Neutrophil (primary cell): ENCODE measurements around the gene KRT82.

Source experiments
- H3K27ac ChIP-seq: fragments of 200-600 bp; sonication (generic); 2 replicates; pipeline ENCODE4 v1.5.1; 2016; ENCODE audit warnings: mild to moderate bottlenecking, moderate library complexity
- H3K27me3 ChIP-seq: fragments of 200-600 bp; sonication (generic); 2 replicates; pipeline ENCODE4 v1.6.0; 2016; ENCODE audit warnings: mild to moderate bottlenecking
- H3K36me3 ChIP-seq: fragments of 200-600 bp; sonication (generic); 2 replicates; pipeline ENCODE4 v1.5.1; 2017
- H3K4me1 ChIP-seq, 2 experiments: fragments of 200-600 bp in 1 of 2; sonication (generic) in 1 of 2; 1 replicate in 1 of 2; 2 replicates in 1 of 2; pipeline versions ENCODE4 v1.5.1 to v1.6.1; 2013 to 2016; ENCODE audit warnings: low read depth in 1 of 2, low read length in 1 of 2, mild to moderate bottlenecking in 1 of 2, moderate library complexity in 1 of 2; ENCODE audit not compliant: control insufficient read depth in 1 of 2, insufficient read depth in 1 of 2
- H3K4me3 ChIP-seq, 2 experiments: fragments of 200-600 bp in 1 of 2; sonication (generic) in 1 of 2; 1 replicate in 1 of 2; 2 replicates in 1 of 2; pipeline ENCODE4 v1.5.1; 2013 to 2016; ENCODE audit warnings: low read depth in 1 of 2, low read length in 1 of 2, mild to moderate bottlenecking in 1 of 2, moderate library complexity in 1 of 2
- H3K9me3 ChIP-seq: fragments of 200-600 bp; sonication (generic); 2 replicates; pipeline ENCODE4 v1.5.1; 2016
- CTCF ChIP-seq: fragments of 200-600 bp; sonication (generic); IDR thresholded peaks from 2 replicates; pipeline ENCODE4 v1.5.1; 2016; ENCODE audit warnings: antibody characterized with exemption

Gene KRT82

GRCh38 chr12:52441320-52441911 is 35.3 kb upstream of the KRT82 start:
- Histone ChIP-seq H3K4me1 (no peaks in the 10 kb centered on the region), H3K27ac (no peak overlapping the region), H3K4me3 (no peak overlapping the region), H3K27me3 (peaks cover 27% of the 10 kb centered on the region), H3K36me3 (no peaks in the 10 kb centered on the region), H3K9me3 (no peaks in the 10 kb centered on the region)
- no peak for TF ChIP-seq CTCF

- no peak overlapping the region for H3K27ac ChIP-seq
These were observed 34.7 kb upstream of the KRT82 start for GRCh38 chr12:52440821-52441319.

GRCh38 chr12:52439845-52440244 is 33.7 kb upstream of the KRT82 start:
- TF ChIP-seq CTCF, result no peak
- no peak overlapping the region for H3K27ac ChIP-seq
- no peak overlapping the region for H3K4me3 ChIP-seq
- no peaks in the 10 kb centered on the region for H3K4me1 ChIP-seq
- no peaks in the 10 kb centered on the region for H3K36me3 ChIP-seq
- H3K9me3 ChIP-seq, result no peaks in the 10 kb centered on the region
- peaks cover 27% of the 10 kb centered on the region for H3K27me3 ChIP-seq

More at GRCh38 chr12:52440821-52441319, 34.7 kb upstream of the KRT82 start:
- no peak for TF ChIP-seq CTCF
- Histone ChIP-seq H3K4me3 (no peak overlapping the region), H3K9me3 (no peaks in the 10 kb centered on the region), H3K36me3 (no peaks in the 10 kb centered on the region), H3K4me1 (no peaks in the 10 kb centered on the region), H3K27me3 (peaks cover 27% of the 10 kb centered on the region)

- Histone ChIP-seq H3K27ac (no peak overlapping the region), H3K4me1 (no peaks in the 10 kb centered on the region), H3K9me3 (no peaks in the 10 kb centered on the region), H3K4me3 (no peak overlapping the region), H3K27me3 (peaks cover 27% of the 10 kb centered on the region), H3K36me3 (no peaks in the 10 kb centered on the region)
- TF ChIP-seq CTCF, result no peak
These were observed 33.3 kb upstream of the KRT82 start for GRCh38 chr12:52439420-52439819.

DNA sequence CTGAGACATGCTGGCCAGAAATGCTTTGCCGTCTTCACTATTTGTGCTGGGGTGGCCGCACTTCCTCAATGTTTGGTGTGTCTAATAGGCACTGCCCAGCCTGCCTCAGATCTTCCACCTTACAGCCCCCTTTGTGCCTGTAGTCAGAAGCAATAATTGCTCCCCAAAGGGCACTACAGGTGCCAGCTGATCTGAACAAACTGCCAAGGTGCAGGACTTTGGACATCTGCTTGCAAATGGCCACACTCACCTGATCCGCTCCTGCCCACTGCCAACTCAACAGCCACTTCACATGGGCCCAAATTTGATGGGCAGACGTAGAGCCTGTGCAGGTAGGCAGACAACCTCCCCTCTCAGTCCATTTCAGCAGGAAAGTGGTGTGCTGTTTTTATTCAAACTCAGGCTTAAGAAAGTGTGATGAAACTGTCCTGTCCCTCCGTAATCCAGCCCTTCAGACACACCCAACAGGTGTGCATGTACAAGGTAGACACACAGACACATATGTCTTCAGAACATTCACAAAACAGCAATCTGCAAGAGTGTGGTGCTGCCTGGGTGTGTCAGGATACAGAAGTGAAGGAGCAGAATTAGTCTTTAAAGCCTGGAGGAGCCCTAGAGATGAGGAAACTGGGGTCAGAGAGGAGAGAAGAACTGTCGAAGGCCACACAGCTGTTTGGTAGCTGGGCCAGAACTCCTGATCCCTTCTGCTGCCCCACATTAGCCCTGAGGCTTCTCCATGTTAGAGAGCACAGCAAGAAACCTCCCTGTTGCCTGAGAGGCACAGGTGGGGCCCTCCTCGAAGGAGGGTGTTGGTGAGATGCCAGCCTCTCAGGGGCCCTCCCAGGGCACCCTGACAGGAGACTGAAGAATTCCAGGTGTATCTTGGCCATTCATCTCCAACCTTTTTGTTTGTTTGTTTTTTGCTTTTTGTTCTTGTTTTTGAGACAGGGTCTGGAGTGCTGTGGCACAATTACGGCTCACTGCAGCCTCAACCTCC is 32.5 kb upstream of the KRT82 start:
- H3K9me3 ChIP-seq, result no peaks in the 10 kb centered on the region
- TF ChIP-seq CTCF, result no peak

More for the DNA sequence above, 32.5 kb upstream of the KRT82 start:
- no peaks in the 10 kb centered on the region for H3K36me3 ChIP-seq
- H3K4me1 ChIP-seq, result no peaks in the 10 kb centered on the region
- H3K27ac ChIP-seq, result no peak overlapping the region
- no peak overlapping the region for H3K4me3 ChIP-seq
- H3K27me3 ChIP-seq, result peaks cover 24% of the 10 kb centered on the region
